ENCODE results near the gene ATP5MG. TPM values are rescaled to one million over a fixed set of nuclear protein-coding genes. Genes with fewer than 3 reads are reported as not detected.

The ATP5MG gene
- total RNA-seq, 2 donors from 2014 or later, result 214 to 283 TPM

DNA sequence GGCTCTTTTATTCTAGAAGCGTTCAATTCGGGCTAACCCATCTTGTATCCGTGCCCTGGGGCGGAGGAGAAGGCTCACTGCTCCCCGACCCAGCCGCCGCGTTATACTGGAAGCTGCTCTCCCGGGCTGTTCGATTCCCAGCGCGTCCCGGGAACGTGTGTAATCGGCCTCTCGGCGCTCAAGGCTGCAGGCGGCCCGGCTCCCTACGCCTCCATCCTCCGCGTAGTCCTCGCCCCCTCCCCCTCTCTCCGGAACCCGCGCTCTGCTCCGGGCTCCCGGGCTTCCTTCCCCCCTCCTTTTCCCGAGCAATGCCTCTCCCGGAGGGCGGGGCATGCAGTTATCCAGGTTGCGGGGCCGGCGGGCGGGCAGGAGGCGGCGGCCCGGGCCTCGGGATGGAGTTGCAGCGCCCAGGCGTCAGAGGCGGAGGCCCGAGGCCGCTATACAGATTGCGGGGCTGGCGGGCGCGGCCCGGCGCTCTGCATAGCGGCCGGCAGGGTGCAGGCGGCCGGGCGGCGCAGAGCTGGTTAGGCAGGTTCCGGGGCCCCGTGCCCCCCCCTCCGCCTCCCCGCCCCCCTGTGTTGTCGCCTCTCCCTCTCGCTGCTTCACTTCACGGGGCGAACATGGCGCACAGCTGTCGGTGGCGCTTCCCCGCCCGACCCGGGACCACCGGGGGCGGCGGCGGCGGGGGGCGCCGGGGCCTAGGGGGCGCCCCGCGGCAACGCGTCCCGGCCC is 34.7 kb downstream of the ATP5MG start, which contains the start of gene KMT2A:
TSS of gene KMT2A (plus strand) at position 600 of the 732 bp plus-strand sequence. CDS start at position 621, 21 bp downstream.
- peaks cover 18% of the 10 kb centered on the region for H3K36me3 Mint-ChIP-seq (ENCODE audit: low read depth)

DNA sequence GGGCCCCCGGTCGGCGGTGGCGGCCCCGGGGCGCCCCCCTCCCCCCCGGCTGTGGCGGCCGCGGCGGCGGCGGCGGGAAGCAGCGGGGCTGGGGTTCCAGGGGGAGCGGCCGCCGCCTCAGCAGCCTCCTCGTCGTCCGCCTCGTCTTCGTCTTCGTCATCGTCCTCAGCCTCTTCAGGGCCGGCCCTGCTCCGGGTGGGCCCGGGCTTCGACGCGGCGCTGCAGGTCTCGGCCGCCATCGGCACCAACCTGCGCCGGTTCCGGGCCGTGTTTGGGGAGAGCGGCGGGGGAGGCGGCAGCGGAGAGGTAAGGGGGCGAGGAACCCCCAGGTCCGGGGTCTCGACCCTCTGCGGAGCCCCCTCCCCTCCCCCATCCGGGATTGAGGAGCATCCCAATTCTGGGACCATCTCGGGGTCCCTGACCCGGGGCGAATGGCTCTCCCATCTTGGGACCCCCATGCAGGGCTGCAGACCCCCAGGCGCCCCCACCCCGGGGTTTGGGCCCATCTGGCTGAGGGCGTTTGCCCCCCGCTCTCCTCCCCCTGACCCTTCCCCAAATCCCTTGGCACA is 35.3 kb downstream of the ATP5MG start:
- peak overlapping the region; percentile 87 for H3K27ac ChIP-seq (ENCODE audit: low read depth, low read length)
- peak overlapping the region; percentile 93 for H3K4me3 Mint-ChIP-seq
- peaks cover 21% of the 10 kb centered on the region for H3K27me3 Mint-ChIP-seq (ENCODE audit: insufficient read depth)
- H3K9ac ChIP-seq (ENCODE audit: extremely low read depth, low read length, poor library complexity, severe bottlenecking), result peak overlapping the region; percentile 70
- H3K4me1 Mint-ChIP-seq, result peaks cover 39% of the 10 kb centered on the region
- H3K9me3 Mint-ChIP-seq, result no peaks in the 10 kb centered on the region
- H3K4me3 ChIP-seq (ENCODE audit: low read length), result peak overlapping the region; percentile 89
- H3K27me3 ChIP-seq (ENCODE audit: control insufficient read depth, insufficient read depth, low read length, poor library complexity, severe bottlenecking), result peaks cover 6% of the 10 kb centered on the region
- WGBS, 2 experiments (ENCODE audit: insufficient coverage in 1 of 2, insufficient read length in 1 of 2), result 0% methylated on average over 10 to 55 of the region's 55 CpGs
- H3K27ac Mint-ChIP-seq, result peak overlapping the region; percentile 96
- H3K36me3 Mint-ChIP-seq (ENCODE audit: low read depth), result peaks cover 19% of the 10 kb centered on the region
- peaks cover 2% of the 10 kb centered on the region for H3K4me1 ChIP-seq (ENCODE audit: control insufficient read depth, insufficient read depth, low read length)
- peak; percentile 73 for DNase-seq
- H3K9me3 ChIP-seq (ENCODE audit: control insufficient read depth, low read length), result no peaks in the 10 kb centered on the region
- TF ChIP-seq, protein P1, sequence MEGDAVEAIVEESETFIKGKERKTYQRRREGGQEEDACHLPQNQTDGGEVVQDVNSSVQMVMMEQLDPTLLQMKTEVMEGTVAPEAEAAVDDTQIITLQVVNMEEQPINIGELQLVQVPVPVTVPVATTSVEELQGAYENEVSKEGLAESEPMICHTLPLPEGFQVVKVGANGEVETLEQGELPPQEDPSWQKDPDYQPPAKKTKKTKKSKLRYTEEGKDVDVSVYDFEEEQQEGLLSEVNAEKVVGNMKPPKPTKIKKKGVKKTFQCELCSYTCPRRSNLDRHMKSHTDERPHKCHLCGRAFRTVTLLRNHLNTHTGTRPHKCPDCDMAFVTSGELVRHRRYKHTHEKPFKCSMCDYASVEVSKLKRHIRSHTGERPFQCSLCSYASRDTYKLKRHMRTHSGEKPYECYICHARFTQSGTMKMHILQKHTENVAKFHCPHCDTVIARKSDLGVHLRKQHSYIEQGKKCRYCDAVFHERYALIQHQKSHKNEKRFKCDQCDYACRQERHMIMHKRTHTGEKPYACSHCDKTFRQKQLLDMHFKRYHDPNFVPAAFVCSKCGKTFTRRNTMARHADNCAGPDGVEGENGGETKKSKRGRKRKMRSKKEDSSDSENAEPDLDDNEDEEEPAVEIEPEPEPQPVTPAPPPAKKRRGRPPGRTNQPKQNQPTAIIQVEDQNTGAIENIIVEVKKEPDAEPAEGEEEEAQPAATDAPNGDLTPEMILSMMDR (conservative IDR thresholded peaks at IDR 0.05), result no peak
- H3K36me3 ChIP-seq (ENCODE audit: control insufficient read depth, insufficient read depth, low read length), result peaks cover 18% of the 10 kb centered on the region

More for the DNA sequence above, 34.7 kb downstream of the ATP5MG start, which contains the start of gene KMT2A:
- Histone ChIP-seq H3K4me3 (ENCODE audit: low read length) (peak within 1 kb of the TSS; percentile 96), H3K4me1 (ENCODE audit: control insufficient read depth, insufficient read depth, low read length) (no peaks in the 10 kb centered on the region), H3K9ac (ENCODE audit: extremely low read depth, low read length, poor library complexity, severe bottlenecking) (peak within 1 kb of the TSS; percentile 70), H3K27ac (ENCODE audit: low read depth, low read length) (peak within 1 kb of the TSS; percentile 95), H3K36me3 (ENCODE audit: control insufficient read depth, insufficient read depth, low read length) (peaks cover 16% of the 10 kb centered on the region), H3K9me3 (ENCODE audit: control insufficient read depth, low read length) (no peaks in the 10 kb centered on the region), H3K27me3 (ENCODE audit: control insufficient read depth, insufficient read depth, low read length, poor library complexity, severe bottlenecking) (peaks cover 6% of the 10 kb centered on the region)
- 0% methylated on average over 9 to 81 of the region's 83 CpGs for WGBS, 2 experiments (ENCODE audit: insufficient coverage in 1 of 2, insufficient read length in 1 of 2)
- Mint-ChIP-seq H3K4me3 (peak within 1 kb of the TSS; percentile 93), H3K9me3 (no peaks in the 10 kb centered on the region), H3K4me1 (peaks cover 33% of the 10 kb centered on the region), H3K27me3 (ENCODE audit: insufficient read depth) (peaks cover 22% of the 10 kb centered on the region), H3K27ac (peak within 1 kb of the TSS; percentile 96)
- peak; percentile 99 for DNase-seq
- TF ChIP-seq, protein P1 (conservative IDR thresholded peaks at IDR 0.05), result no peak

DNA sequence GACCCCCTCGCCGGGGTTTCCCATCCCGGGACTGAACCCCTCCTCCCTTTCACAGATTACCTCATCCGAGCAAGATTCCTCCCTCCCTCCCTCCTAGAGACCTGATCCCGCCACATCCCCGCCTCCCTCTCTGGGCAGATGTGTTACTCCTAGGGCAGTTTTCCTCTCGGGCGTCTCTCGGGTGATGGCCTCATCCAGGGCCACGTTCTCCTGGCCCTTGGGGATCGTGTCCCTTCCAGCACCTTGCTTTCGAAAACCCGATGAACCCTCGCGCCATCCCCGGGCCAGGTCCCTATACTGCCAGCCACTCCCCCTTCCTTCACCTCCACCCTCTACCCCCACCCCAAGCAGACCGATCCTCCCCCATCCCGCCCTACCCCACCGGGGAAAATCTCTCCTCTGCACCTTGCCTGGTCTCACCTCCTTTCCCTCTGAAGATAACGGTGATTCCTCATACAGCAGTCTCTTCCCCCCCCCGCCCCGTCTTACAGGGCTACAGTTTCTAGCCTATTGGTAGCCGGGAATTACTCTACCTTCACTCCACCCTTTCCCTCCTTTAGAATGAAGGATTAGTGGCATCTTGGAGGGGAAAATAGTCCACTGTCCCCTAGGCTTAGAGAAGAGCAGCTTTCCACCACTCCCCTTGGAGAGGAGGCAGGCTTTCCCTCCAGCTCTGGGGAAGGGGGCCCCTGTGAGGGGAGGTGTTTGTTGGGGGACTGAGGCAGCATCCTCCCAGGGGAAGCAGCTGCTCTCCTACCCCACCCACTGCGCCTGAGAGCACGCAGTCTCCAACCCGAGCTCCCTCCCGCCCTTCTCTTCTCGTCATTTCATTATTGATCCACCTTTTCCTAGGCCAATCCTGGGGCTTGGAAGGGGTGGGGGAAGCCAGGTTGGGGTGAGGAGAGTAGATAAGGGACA is 36.1 kb downstream of the ATP5MG start:
- peaks cover 18% of the 10 kb centered on the region for H3K36me3 ChIP-seq (ENCODE audit: control insufficient read depth, insufficient read depth, low read length)
- peak; percentile 87 for DNase-seq
- Mint-ChIP-seq H3K27ac (peak overlapping the region; percentile 96), H3K4me1 (peaks cover 45% of the 10 kb centered on the region), H3K27me3 (ENCODE audit: insufficient read depth) (peaks cover 16% of the 10 kb centered on the region), H3K9me3 (no peaks in the 10 kb centered on the region), H3K4me3 (peak overlapping the region; percentile 93), H3K36me3 (ENCODE audit: low read depth) (peaks cover 19% of the 10 kb centered on the region)
- TF ChIP-seq, protein P1 (conservative IDR thresholded peaks at IDR 0.05), result no peak
- no peaks in the 10 kb centered on the region for H3K9me3 ChIP-seq (ENCODE audit: control insufficient read depth, low read length)
- 0% methylated on average over 5 to 26 of the region's 28 CpGs for WGBS, 2 experiments (ENCODE audit: insufficient coverage in 1 of 2, insufficient read length in 1 of 2)
- H3K4me1 ChIP-seq (ENCODE audit: control insufficient read depth, insufficient read depth, low read length), result peaks cover 9% of the 10 kb centered on the region
- H3K27me3 ChIP-seq (ENCODE audit: control insufficient read depth, insufficient read depth, low read length, poor library complexity, severe bottlenecking), result peaks cover 6% of the 10 kb centered on the region
- peak overlapping the region; percentile 70 for H3K9ac ChIP-seq (ENCODE audit: extremely low read depth, low read length, poor library complexity, severe bottlenecking)
- H3K27ac ChIP-seq (ENCODE audit: low read depth, low read length), result peak overlapping the region; percentile 87
- H3K4me3 ChIP-seq (ENCODE audit: low read length), result peak overlapping the region; percentile 89
